Peyer's patch (tissue), 4 donors: ENCODE measurements around the gene CADPS.

ENCODE experiments used
- CTCF ChIP-seq, 6 experiments: fragments of 450-650 bp in 4 of 6; fragments of 200-600 bp in 2 of 6; sonication (generic) in 1 of 6; IDR thresholded peaks; one replicate each; pipeline ENCODE4 v1.5.1; 2017 to 2019; ENCODE audit warnings: antibody characterized with exemption in 6 of 6, mild to moderate bottlenecking in 3 of 6, moderate library complexity in 1 of 6
- POLR2A ChIP-seq, 2 donors: fragments of 450-650 bp; IDR thresholded peaks; one replicate each; pipeline ENCODE4 v1.5.1; 2017; ENCODE audit warnings: antibody characterized with exemption in 2 of 2, mild to moderate bottlenecking in 2 of 2, moderate library complexity in 2 of 2

- TF ChIP-seq CTCF (IDR thresholded peaks at IDR 0.05) (no peak), POLR2A (IDR thresholded peaks at IDR 0.05) (no peak)
Observed at GRCh38 chr3:62415312-62415801, 459.9 kb downstream of the CADPS start.
